ENCODE results near the gene LGI4.

Gene LGI4

DNA sequence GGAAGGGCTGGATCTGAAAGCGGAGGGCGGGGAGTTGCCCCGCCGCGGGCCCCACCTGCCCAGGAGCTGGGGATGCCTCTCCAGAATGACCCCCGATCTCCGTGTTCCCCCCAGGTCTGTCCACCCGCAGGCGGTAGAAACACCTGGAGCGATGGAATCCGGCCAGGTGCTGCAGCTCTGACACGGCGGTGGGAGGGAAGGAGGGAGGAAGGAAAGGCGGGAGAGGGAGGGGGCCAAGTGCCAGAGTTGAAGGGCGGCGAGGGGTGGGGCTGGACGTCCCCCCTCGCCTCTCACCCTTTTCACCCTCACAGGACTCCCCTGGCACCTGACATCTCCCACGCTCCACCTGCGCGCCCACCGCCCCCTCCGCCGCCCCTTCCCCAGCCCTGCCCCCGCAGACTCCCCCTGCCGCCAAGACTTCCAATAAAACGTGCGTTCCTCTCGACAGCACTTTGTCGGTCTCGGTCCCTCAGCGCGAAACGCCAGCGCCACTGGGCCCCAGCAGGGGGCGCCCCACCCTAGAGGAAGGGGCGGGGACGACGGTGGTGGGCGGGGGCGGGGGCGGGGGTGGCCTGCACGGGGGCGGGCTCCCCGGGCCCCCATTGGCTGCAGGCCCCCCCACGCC, 7.9 kb upstream of the LGI4 start:
- Histone ChIP-seq H3K27me3 (ENCODE audit: insufficient read depth, poor library complexity, severe bottlenecking) (peaks cover 26% of the 10 kb centered on the region), H3K36me3 (ENCODE audit: low read depth) (no peaks in the 10 kb centered on the region), H3K4me3 (ENCODE audit: severe bottlenecking) (no peak overlapping the region), H3K4me1 (ENCODE audit: insufficient read depth, poor library complexity, severe bottlenecking) (peaks cover 4% of the 10 kb centered on the region), H3K9me3 (ENCODE audit: severe bottlenecking) (no peaks in the 10 kb centered on the region), H3K27ac (ENCODE audit: poor library complexity, severe bottlenecking) (no peak overlapping the region)
- ATAC-seq (ENCODE audit: low read depth) (no peak), DNase-seq (ENCODE audit: low spot score) (no peak)
- TF ChIP-seq, protein P1, sequence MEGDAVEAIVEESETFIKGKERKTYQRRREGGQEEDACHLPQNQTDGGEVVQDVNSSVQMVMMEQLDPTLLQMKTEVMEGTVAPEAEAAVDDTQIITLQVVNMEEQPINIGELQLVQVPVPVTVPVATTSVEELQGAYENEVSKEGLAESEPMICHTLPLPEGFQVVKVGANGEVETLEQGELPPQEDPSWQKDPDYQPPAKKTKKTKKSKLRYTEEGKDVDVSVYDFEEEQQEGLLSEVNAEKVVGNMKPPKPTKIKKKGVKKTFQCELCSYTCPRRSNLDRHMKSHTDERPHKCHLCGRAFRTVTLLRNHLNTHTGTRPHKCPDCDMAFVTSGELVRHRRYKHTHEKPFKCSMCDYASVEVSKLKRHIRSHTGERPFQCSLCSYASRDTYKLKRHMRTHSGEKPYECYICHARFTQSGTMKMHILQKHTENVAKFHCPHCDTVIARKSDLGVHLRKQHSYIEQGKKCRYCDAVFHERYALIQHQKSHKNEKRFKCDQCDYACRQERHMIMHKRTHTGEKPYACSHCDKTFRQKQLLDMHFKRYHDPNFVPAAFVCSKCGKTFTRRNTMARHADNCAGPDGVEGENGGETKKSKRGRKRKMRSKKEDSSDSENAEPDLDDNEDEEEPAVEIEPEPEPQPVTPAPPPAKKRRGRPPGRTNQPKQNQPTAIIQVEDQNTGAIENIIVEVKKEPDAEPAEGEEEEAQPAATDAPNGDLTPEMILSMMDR (IDR thresholded peaks at IDR 0.05; ENCODE audit: poor library complexity, severe bottlenecking): peak; percentile 77

DNA sequence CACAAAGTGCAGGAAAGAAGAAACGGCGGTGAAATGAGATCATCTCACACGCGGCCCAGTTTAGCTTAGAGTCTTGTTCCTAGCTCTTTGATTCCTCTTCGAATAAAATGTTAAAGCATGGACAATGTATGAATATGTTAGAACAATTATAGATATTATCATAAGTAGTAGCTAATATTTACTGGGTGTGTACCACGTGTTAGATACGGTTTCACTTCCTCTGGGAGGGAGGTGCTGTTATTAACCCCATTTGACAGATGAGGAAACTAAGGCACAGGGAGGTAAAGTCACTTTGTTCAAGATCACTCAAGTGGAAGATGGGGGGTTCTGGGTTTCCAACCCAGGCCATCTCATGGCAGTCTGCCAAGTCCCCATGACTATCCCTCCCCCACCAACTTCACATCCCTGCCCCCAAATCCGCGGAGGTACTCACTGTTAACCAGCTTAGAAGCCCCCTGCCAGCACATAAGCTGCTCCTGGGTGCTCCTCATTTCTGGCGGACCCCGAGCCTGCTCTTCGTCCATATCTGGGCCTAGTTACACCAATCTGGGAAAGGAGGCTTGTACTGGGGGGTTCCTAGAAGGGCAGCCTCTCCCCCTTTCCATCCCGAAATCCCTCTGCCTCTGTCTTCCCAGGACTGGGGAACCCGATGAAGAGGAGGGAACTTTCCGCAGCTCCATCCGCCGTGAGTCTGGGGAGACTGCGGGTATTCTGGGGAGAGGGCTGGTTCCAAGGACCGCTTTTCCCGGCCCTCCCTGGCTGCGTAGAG, 7.2 kb upstream of the LGI4 start:
- Histone ChIP-seq H3K36me3 (ENCODE audit: low read depth) (no peaks in the 10 kb centered on the region), H3K4me1 (ENCODE audit: insufficient read depth, poor library complexity, severe bottlenecking) (peaks cover 4% of the 10 kb centered on the region), H3K9me3 (ENCODE audit: severe bottlenecking) (no peaks in the 10 kb centered on the region), H3K27me3 (ENCODE audit: insufficient read depth, poor library complexity, severe bottlenecking) (peaks cover 26% of the 10 kb centered on the region), H3K27ac (ENCODE audit: poor library complexity, severe bottlenecking) (no peak overlapping the region), H3K4me3 (ENCODE audit: severe bottlenecking) (no peak overlapping the region)
- TF ChIP-seq, protein P1 (IDR thresholded peaks at IDR 0.05; ENCODE audit: poor library complexity, severe bottlenecking): no peak
- ATAC-seq (ENCODE audit: low read depth): no peak
- no peak for DNase-seq (ENCODE audit: low spot score)

DNA sequence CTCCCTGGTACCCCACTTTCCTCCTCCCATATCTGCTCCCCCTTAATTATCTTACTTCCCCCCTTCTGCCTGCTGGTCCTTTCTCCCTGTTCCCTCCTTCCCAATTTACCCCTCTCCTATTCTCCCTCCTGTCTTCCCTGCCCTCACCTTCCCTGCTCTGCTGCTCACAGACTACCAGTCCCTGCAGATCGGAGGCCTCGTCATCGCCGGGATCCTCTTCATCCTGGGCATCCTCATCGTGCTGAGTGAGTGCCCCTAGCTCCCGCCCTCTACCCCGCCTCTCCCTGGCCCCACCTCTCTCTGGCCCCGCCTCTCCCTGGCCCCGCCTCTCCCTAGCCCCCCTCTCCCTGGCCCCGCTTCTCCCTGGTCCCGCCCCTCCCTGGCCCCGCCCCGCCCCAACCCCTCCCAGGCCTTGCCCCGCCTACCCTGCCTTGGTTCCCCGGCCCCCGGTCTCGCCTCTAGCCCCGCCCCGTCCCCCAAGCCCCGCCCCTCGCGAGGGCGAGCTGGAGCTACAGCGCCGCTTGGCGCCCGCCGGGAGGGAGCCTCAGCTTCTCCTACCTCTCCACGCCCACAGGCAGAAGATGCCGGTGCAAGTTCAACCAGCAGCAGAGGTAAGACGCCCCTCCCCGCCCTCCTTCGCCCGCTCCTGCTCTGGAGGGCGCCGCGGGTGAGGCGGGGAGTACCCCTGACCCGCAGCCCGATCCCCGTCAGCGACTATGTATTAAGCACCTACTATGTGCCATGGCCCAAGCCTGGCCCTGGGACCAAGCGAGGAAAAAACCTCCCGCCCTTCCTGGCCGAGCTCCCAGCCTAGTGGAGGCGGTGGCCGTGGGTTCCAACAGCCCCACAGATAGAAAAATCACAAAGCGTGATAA, 6.3 kb upstream of the LGI4 start:
- Histone ChIP-seq H3K27me3 (ENCODE audit: insufficient read depth, poor library complexity, severe bottlenecking) (peaks cover 26% of the 10 kb centered on the region), H3K27ac (ENCODE audit: poor library complexity, severe bottlenecking) (no peak overlapping the region), H3K4me3 (ENCODE audit: severe bottlenecking) (no peak overlapping the region), H3K36me3 (ENCODE audit: low read depth) (no peaks in the 10 kb centered on the region), H3K9me3 (ENCODE audit: severe bottlenecking) (no peaks in the 10 kb centered on the region), H3K4me1 (ENCODE audit: insufficient read depth, poor library complexity, severe bottlenecking) (peaks cover 4% of the 10 kb centered on the region)
- peak; percentile 85 for ATAC-seq (ENCODE audit: low read depth)
- TF ChIP-seq, protein P1 (IDR thresholded peaks at IDR 0.05; ENCODE audit: poor library complexity, severe bottlenecking): peak; percentile 81
- peak; percentile 92 for DNase-seq (ENCODE audit: low spot score)

DNA sequence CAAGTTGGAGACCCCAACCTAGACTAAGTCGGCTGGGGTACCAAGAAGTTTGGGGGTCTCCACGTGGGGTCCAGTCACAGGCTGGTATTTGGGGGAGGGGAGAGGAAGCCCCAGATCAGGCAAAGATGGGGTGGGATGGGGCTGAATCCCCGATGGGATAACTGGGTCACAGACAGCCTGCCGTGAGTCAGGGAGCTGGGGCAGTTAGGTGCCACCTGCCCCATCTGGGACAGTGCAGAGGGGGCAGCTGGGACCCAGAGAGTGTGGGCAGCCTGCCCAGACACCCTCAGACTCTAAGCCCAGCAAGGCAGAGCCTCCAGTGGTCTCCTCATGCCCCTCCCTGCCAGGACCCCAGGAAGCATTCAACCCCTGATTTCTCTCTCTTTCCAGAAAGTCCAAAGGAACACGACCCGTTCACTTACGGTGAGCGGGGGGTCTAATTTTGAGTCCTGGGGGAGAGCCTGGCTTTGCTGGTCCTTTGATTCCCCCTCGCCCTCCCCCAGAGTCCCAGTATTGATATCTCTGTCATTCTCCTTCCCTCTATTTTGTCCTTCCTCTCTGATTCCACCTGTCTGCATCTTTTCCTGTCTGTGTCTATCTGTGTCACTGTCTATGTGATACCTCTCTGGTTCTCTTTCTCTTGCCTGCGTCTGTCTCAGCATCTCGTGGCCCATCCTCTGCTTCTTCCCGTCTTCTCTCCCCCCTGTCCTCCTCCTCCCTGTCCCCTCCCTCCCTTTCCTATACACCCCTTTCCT, 5.5 kb upstream of the LGI4 start:
- H3K9me3 ChIP-seq (ENCODE audit: severe bottlenecking): no peaks in the 10 kb centered on the region
- DNase-seq (ENCODE audit: low spot score): no peak
- H3K36me3 ChIP-seq (ENCODE audit: low read depth): no peaks in the 10 kb centered on the region
- no peak for ATAC-seq (ENCODE audit: low read depth)
- H3K27ac ChIP-seq (ENCODE audit: poor library complexity, severe bottlenecking): no peak overlapping the region
- H3K4me3 ChIP-seq (ENCODE audit: severe bottlenecking): no peak overlapping the region
- TF ChIP-seq, protein P1 (IDR thresholded peaks at IDR 0.05; ENCODE audit: poor library complexity, severe bottlenecking): no peak
- peaks cover 26% of the 10 kb centered on the region for H3K27me3 ChIP-seq (ENCODE audit: insufficient read depth, poor library complexity, severe bottlenecking)
- H3K4me1 ChIP-seq (ENCODE audit: insufficient read depth, poor library complexity, severe bottlenecking): peaks cover 4% of the 10 kb centered on the region
